Keratinocyte (primary cell): Measurements from ENCODE around the gene NECTIN2. TPM values are rescaled to one million over a fixed set of nuclear protein-coding genes. Genes with fewer than 3 reads are reported as not detected.

Experiments used
- DNase-seq: peaks from one replicate; pipeline ENCODE4 v3.0.0-alpha.2; 2011; ENCODE audit warnings: low read depth, missing footprints, low spot score
- FAIRE-seq: peaks from 2 replicates; lab custom pipeline; 2011; peaks lifted over from hg19 to GRCh38; lab: Jason Lieb, UNC
- H2AFZ ChIP-seq: 2 replicates; pipeline ENCODE4 v1.6.0; 2012; ENCODE audit warnings: low read length, control low read depth, inconsistent platforms; ENCODE audit not compliant: control insufficient read depth
- H3K27ac ChIP-seq: 2 replicates; pipeline ENCODE4 v1.5.1; 2011; ENCODE audit warnings: low read length; ENCODE audit not compliant: control insufficient read depth, insufficient read depth
- H3K27me3 ChIP-seq: 3 replicates; pipeline ENCODE4 v1.6.0; 2011; ENCODE audit warnings: low read length; ENCODE audit not compliant: control insufficient read depth, insufficient read depth; ENCODE audit errors: extremely low read depth
- H3K36me3 ChIP-seq, 2 experiments: 2 replicates in 1 of 2; 3 replicates in 1 of 2; pipeline ENCODE4 v1.5.1; 2011; ENCODE audit warnings: low read length in 2 of 2, mild to moderate bottlenecking in 1 of 2; ENCODE audit not compliant: control insufficient read depth in 2 of 2, insufficient read depth in 2 of 2; ENCODE audit errors: extremely low read depth in 1 of 2
- H3K4me1 ChIP-seq: 3 replicates; pipeline ENCODE4 v1.5.1; 2011; ENCODE audit warnings: low read length; ENCODE audit not compliant: control insufficient read depth, insufficient read depth; ENCODE audit errors: extremely low read depth
- H3K4me2 ChIP-seq: 3 replicates; pipeline ENCODE4 v1.6.0; 2011; ENCODE audit warnings: low read depth, low read length; ENCODE audit not compliant: control insufficient read depth, insufficient read depth; ENCODE audit errors: extremely low read depth
- H3K4me3 ChIP-seq, 3 experiments: fragments of 200-600 bp in 1 of 3; sonication (generic) in 1 of 3; 2 replicates in 2 of 3; 3 replicates in 1 of 3; pipeline ENCODE4 v1.5.1; 2011 to 2016; ENCODE audit warnings: low read length in 3 of 3, mild to moderate bottlenecking in 3 of 3, control low read depth in 2 of 3, inconsistent platforms in 1 of 3, low read depth in 1 of 3, mixed read lengths in 1 of 3, mixed run types in 1 of 3, moderate library complexity in 1 of 3; ENCODE audit not compliant: control insufficient read depth in 2 of 3, insufficient read depth in 2 of 3; ENCODE audit errors: extremely low read depth in 1 of 3
- H3K79me2 ChIP-seq: 2 replicates; pipeline ENCODE4 v1.6.0; 2012; ENCODE audit warnings: low read length; ENCODE audit not compliant: control insufficient read depth, insufficient read depth
- H3K9ac ChIP-seq: 3 replicates; pipeline ENCODE4 v1.6.0; 2011; ENCODE audit warnings: low read length; ENCODE audit not compliant: control insufficient read depth, insufficient read depth; ENCODE audit errors: extremely low read depth
- H3K9me1 ChIP-seq: 3 replicates; pipeline ENCODE4 v1.6.0; 2011; ENCODE audit warnings: low read length; ENCODE audit not compliant: control insufficient read depth, insufficient read depth; ENCODE audit errors: extremely low read depth
- H3K9me3 ChIP-seq: 2 replicates; pipeline ENCODE4 v1.5.1; 2012; ENCODE audit warnings: low read depth, low read length; ENCODE audit not compliant: control insufficient read depth
- H4K20me1 ChIP-seq: 3 replicates; pipeline ENCODE4 v1.6.0; 2011; ENCODE audit warnings: low read length; ENCODE audit not compliant: control insufficient read depth, insufficient read depth; ENCODE audit errors: extremely low read depth
- CTCF ChIP-seq, 3 experiments: IDR thresholded peaks in 1 of 3; conservative IDR thresholded peaks in 1 of 3; optimal IDR thresholded peaks in 1 of 3; 2 replicates in 2 of 3; 3 replicates in 1 of 3; pipeline versions ENCODE3 to v1.5.1; 2011; ENCODE audit warnings: low read length in 3 of 3, mild to moderate bottlenecking in 3 of 3, moderate library complexity in 2 of 3, control low read depth in 1 of 3, inconsistent platforms in 1 of 3; ENCODE audit not compliant: insufficient read depth in 2 of 3; ENCODE audit errors: extremely low read depth in 1 of 3
- EZH2 ChIP-seq: IDR thresholded peaks from one replicate; pipeline ENCODE4 v1.6.1; 2012; ENCODE audit warnings: inconsistent platforms, mild to moderate bottlenecking, low read length, moderate library complexity
- dilution Hi-C: fragments of 300-500 bp; cut with MboI; formaldehyde crosslinking; loops from one replicate; pipeline ENCODE4 v1.7.0; 2020; ENCODE audit warnings: low sequenced_read_pairs; ENCODE audit not compliant: extremely low pct_ligation_motif_present
- polyA plus RNA-seq, 5 experiments: library from polyadenylated mRNA; depleted of rRNA in 3 of 5; stranded (reverse) in 3 of 5; stranded (forward) in 1 of 5; unstranded in 1 of 5; fragments of >200 nt; gene quantifications; 1 replicate in 1 of 5; 2 replicates in 3 of 5; 3 replicates in 1 of 5; pipeline versions ENCODE4 v1.2.1 to v1.2.3, GENCODE V29; 2011 to 2012; ENCODE audit warnings: missing spikeins in 2 of 5, low read depth in 1 of 5, low replicate concordance in 1 of 5

The NECTIN2 gene
- polyA plus RNA-seq, 1 donor (not counting 4 experiments of a cell fraction or from before 2014, with no cell fraction given) = 26.8 TPM

- dilution Hi-C loops = no loop called here
- Histone ChIP-seq H3K4me3 (no peak overlapping the region), H3K27ac (no peak overlapping the region), H3K9me1 (no peaks in the 10 kb centered on the region), H3K79me2 (no peaks in the 10 kb centered on the region), H3K9me3 (no peaks in the 10 kb centered on the region), H3K36me3 (peaks cover 30 to 37% of the 10 kb centered on the region in 2 experiments), H3K4me1 (peaks cover 7% of the 10 kb centered on the region), H4K20me1 (no peaks in the 10 kb centered on the region), H2AFZ (no peak overlapping the region), H3K9ac (no peak overlapping the region), H3K4me2 (no peak overlapping the region), H3K27me3 (no peaks in the 10 kb centered on the region)
- FAIRE-seq (no peak), DNase-seq (no peak)
- TF ChIP-seq EZH2 = no peak
- TF ChIP-seq CTCF (optimal IDR thresholded peaks at IDR 0.05 in 1 of 3, IDR thresholded peaks at IDR 0.05 in 1 of 3, conservative IDR thresholded peaks at IDR 0.05 in 1 of 3; ENCODE audit: extremely low read depth in 1 of 3, insufficient read depth in 2 of 3, low read length in 3 of 3) = no peak
These were observed 30.9 kb downstream of the NECTIN2 start for GRCh38 chr19:44876930-44877535.

- Histone ChIP-seq H3K9me1 (no peaks in the 10 kb centered on the region), H4K20me1 (no peaks in the 10 kb centered on the region), H2AFZ (no peak overlapping the region), H3K36me3 (peaks cover 22 to 34% of the 10 kb centered on the region in 2 experiments), H3K9me3 (no peaks in the 10 kb centered on the region), H3K4me2 (no peak overlapping the region), H3K27ac (no peak overlapping the region), H3K27me3 (no peaks in the 10 kb centered on the region), H3K79me2 (no peaks in the 10 kb centered on the region), H3K9ac (no peak overlapping the region), H3K4me1 (peaks cover 7% of the 10 kb centered on the region), H3K4me3 (no peak overlapping the region)
- TF ChIP-seq EZH2 = no peak
- TF ChIP-seq CTCF (optimal IDR thresholded peaks at IDR 0.05 in 1 of 3, IDR thresholded peaks at IDR 0.05 in 1 of 3, conservative IDR thresholded peaks at IDR 0.05 in 1 of 3; ENCODE audit: extremely low read depth in 1 of 3, insufficient read depth in 2 of 3, low read length in 3 of 3) = no peak
- DNase-seq (no peak), FAIRE-seq (no peak)
- dilution Hi-C loops = no loop called here
These were observed 32.2 kb downstream of the NECTIN2 start for GRCh38 chr19:44878120-44878865.
